Erythroblast (primary cell): ENCODE measurements around the gene TAS2R60.

Experiments
- GATA1 ChIP-seq: IDR thresholded peaks from 2 replicates; pipeline ENCODE4 v1.6.1; 2011; ENCODE audit warnings: low read depth, mild to moderate bottlenecking, control low read depth, low read length, moderate library complexity
- POLR2A ChIP-seq: IDR thresholded peaks from 2 replicates; pipeline ENCODE4 v1.6.1; 2011; ENCODE audit warnings: mild to moderate bottlenecking, low read length

GRCh38 chr7:143477501-143478150 lies 34.4 kb downstream of the TAS2R60 start, which contains the start of gene TAS2R41:
- TF ChIP-seq GATA1 (no peak), POLR2A (no peak)
